GM18861 (cell line): ENCODE results near the gene GPR152.
"Not testable (repeated sequence)": the region's sequence is repeated elsewhere in the genome, so short reads cannot be mapped to it uniquely, and the experiment has no call there.

Experiments used
- ATAC-seq: cut with Tn5 transposase; IDR thresholded peaks from one replicate; pipeline ENCODE4 v1.9.1; 2021; ENCODE audit not compliant: unreplicated experiment

The GPR152 gene

GRCh38 chr11:67489885-67490726 lies 37.6 kb upstream of the GPR152 start:
- ATAC-seq, result no peak

- ATAC-seq, result no peak
These were observed 36.8 kb upstream of the GPR152 start for GRCh38 chr11:67489203-67489884.

GRCh38 chr11:67486481-67487195 lies 34.1 kb upstream of the GPR152 start:
- ATAC-seq, result peak; percentile 26

GRCh38 chr11:67485873-67486361 lies 33.4 kb upstream of the GPR152 start:
- ATAC-seq, result not testable (repeated sequence)

- ATAC-seq, result no peak
These were observed 32.4 kb upstream of the GPR152 start for GRCh38 chr11:67484847-67485311.

GRCh38 chr11:67483831-67484665 lies 31.5 kb upstream of the GPR152 start:
- no peak for ATAC-seq

GRCh38 chr11:67482827-67483798 lies 30.6 kb upstream of the GPR152 start, which contains the start of gene AIP:
TSS of gene AIP (plus strand) at chr11:67483026. CDS start at chr11:67483159, 133 bp downstream.
- ATAC-seq, result peak; percentile 56

- no peak for ATAC-seq
These were observed 29.8 kb upstream of the GPR152 start for GRCh38 chr11:67482275-67482826.

GRCh38 chr11:67477344-67478050 lies 25.0 kb upstream of the GPR152 start:
- ATAC-seq, result not testable (repeated sequence)

GRCh38 chr11:67476692-67477091 lies 24.2 kb upstream of the GPR152 start:
- not testable (repeated sequence) for ATAC-seq

GRCh38 chr11:67472882-67473281 lies 20.4 kb upstream of the GPR152 start:
- ATAC-seq, result no peak

GRCh38 chr11:67470337-67471002 lies 17.9 kb upstream of the GPR152 start:
- no peak for ATAC-seq

- no peak for ATAC-seq
These were observed 16.9 kb upstream of the GPR152 start for GRCh38 chr11:67469508-67469811.

GRCh38 chr11:67468759-67469507 lies 16.4 kb upstream of the GPR152 start, which contains the start of gene TMEM134:
TSS of gene TMEM134 (minus strand) at chr11:67469251. CDS start at chr11:67469192, 59 bp downstream.
- peak; percentile 51 for ATAC-seq

- no peak for ATAC-seq
These were observed 15.9 kb upstream of the GPR152 start for GRCh38 chr11:67468456-67468758.

GRCh38 chr11:67468056-67468455 lies 15.5 kb upstream of the GPR152 start:
- ATAC-seq, result no peak
